Sigmoid colon (tissue), 3 donors: ENCODE measurements around the gene RTN4.

ENCODE experiments used
- CTCF ChIP-seq, 4 experiments: fragments of 450-650 bp in 3 of 4; fragments of 200-600 bp in 1 of 4; IDR thresholded peaks; one replicate each; pipeline ENCODE4 v1.5.1; 2016 to 2019; ENCODE audit warnings: antibody characterized with exemption in 4 of 4, mild to moderate bottlenecking in 3 of 4, moderate library complexity in 2 of 4
- POLR2A ChIP-seq, 2 donors: fragments of 450-650 bp; IDR thresholded peaks; one replicate each; pipeline ENCODE4 v1.6.1; 2016; ENCODE audit warnings: antibody characterized with exemption in 2 of 2, mild to moderate bottlenecking in 2 of 2, moderate library complexity in 2 of 2

- TF ChIP-seq CTCF (IDR thresholded peaks at IDR 0.05) (no peak), POLR2A (IDR thresholded peaks at IDR 0.05) (no peak)
These were observed 105.4 kb downstream of the RTN4 start for GRCh38 chr2:54944724-54945326.
